Measurements from ENCODE around the gene CFAP221. TPM values are rescaled to one million over a fixed set of nuclear protein-coding genes. Genes with fewer than 3 reads are reported as not detected.

The CFAP221 gene
- total and polyA plus RNA-seq, 10 of the 15 experiments (the other 5 are each of a cell fraction or from before 2014, with no cell fraction given), result not detected

DNA sequence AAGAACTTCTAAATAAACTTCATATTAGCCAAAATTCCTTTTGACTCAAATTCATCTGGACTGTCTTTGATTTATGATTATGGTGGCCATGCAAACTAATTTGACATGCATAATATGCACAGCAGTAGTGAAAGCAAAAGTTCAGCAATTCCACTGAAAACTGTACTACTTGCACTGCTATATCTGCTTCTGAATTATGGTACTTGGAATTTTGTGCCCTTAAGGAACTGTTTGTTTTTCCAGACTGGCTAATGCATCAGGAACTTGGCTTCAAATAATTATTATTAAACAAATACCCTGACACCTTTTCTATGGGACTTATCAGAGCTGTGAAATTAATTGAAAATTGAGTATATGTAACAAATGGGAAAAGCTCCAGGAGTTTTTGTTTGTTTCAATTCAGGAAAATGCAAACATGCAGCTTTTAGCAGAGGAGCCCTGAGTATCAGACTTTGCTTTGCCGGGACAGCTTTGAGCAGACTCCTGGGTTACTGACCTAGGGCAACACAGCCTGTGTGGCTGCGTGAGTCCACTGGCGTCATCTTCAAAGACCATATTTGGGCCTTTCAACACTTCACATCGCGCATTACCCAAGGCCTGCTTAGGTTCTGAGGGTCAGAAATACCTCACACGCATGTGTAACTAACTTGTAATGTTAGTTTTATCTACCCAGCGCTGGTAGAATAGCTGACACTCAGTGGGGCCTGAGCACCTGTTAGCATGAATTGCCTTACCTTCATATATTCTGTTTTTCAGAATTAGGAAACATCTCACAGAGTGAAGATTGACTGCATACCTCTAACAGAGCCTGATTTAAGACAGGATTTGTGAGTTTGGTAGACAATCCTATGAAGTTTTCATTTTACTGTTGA is 35.4 kb downstream of the CFAP221 start:
- in situ Hi-C loops (cut with MboI), result no loop called here
- Histone ChIP-seq H3K27me3 (replicated peaks in 1 of 2; ENCODE audit: control insufficient read depth in 2 of 2, insufficient read depth in 2 of 2, low read length in 1 of 2) (peaks cover 0 to 3% of the 10 kb centered on the region in 2 experiments; a peak in 1 of 4 replicates), H2AFZ (ENCODE audit: control insufficient read depth, low read depth, low read length) (no peak overlapping the region), H3K4me3 (no peak overlapping the region), H3K9ac (ENCODE audit: control insufficient read depth, insufficient read depth, low read length) (no peak overlapping the region), H3K4me2 (ENCODE audit: control insufficient read depth, insufficient read depth) (no peak overlapping the region), H3K27ac (ENCODE audit: control insufficient read depth, insufficient read depth) (no peak overlapping the region), H3K9me3 (replicated peaks; ENCODE audit: control insufficient read depth, insufficient read depth, low read length) (no peaks in the 10 kb centered on the region; the same call in 1 of the 3 replicates), H3K4me1 (ENCODE audit: control insufficient read depth, insufficient read depth, low read length) (no peaks in the 10 kb centered on the region), H3K36me3 (ENCODE audit: control insufficient read depth in 2 of 2, insufficient read depth in 2 of 2, low read length in 1 of 2) (no peaks in the 10 kb centered on the region), H4K20me1 (ENCODE audit: control insufficient read depth, insufficient read depth) (no peaks in the 10 kb centered on the region), H3K79me2 (ENCODE audit: control insufficient read depth, insufficient read depth, low read length) (no peaks in the 10 kb centered on the region)
- WGBS (ENCODE audit: insufficient coverage, insufficient replicate concordance, low lambda C conversion rate, missing lambda C conversion rate), result 44% methylated on average over 7 of the region's 7 CpGs
- no peak for TF ChIP-seq RCOR1 (conservative IDR thresholded peaks at IDR 0.05; ENCODE audit: low read depth, low read length)
- TF ChIP-seq SREBF1 (IDR thresholded peaks at IDR 0.05; ENCODE audit: low read length), result no peak
- no peak for TF ChIP-seq CHD2 (IDR thresholded peaks at IDR 0.05; ENCODE audit: borderline replicate concordance, low read depth, low read length)
- no peak for TF ChIP-seq CBFB (IDR thresholded peaks at IDR 0.05; ENCODE audit: low read depth)
- no peak for TF ChIP-seq MTA3 (IDR thresholded peaks at IDR 0.05; ENCODE audit: borderline replicate concordance, low read length)
- TF ChIP-seq, protein P1, sequence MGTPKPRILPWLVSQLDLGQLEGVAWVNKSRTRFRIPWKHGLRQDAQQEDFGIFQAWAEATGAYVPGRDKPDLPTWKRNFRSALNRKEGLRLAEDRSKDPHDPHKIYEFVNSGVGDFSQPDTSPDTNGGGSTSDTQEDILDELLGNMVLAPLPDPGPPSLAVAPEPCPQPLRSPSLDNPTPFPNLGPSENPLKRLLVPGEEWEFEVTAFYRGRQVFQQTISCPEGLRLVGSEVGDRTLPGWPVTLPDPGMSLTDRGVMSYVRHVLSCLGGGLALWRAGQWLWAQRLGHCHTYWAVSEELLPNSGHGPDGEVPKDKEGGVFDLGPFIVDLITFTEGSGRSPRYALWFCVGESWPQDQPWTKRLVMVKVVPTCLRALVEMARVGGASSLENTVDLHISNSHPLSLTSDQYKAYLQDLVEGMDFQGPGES (IDR thresholded peaks at IDR 0.05), result no peak
- no peak for TF ChIP-seq ZSCAN29 (IDR thresholded peaks at IDR 0.05)
- no peak for TF ChIP-seq HDAC6 (IDR thresholded peaks at IDR 0.05; ENCODE audit: unreplicated experiment)
- no peak for TF ChIP-seq TCF7 (IDR thresholded peaks at IDR 0.05; ENCODE audit: borderline replicate concordance)
- TF ChIP-seq EP300 (IDR thresholded peaks at IDR 0.05; ENCODE audit: borderline replicate concordance in 1 of 2, control insufficient read depth in 1 of 2, low read depth in 2 of 2, low read length in 2 of 2), result no peak
- no peak for TF ChIP-seq BCL11A (IDR thresholded peaks at IDR 0.05; ENCODE audit: low read depth, low read length)
- TF ChIP-seq SMAD5 (IDR thresholded peaks at IDR 0.05; ENCODE audit: low read depth), result no peak
- TF ChIP-seq JUND (IDR thresholded peaks at IDR 0.05; ENCODE audit: low read depth, low read length), result no peak
- no peak for TF ChIP-seq NFIC (IDR thresholded peaks at IDR 0.05; ENCODE audit: low read depth, low read length)
- BruUV-seq (replicated peaks), result no TSS peak
- CTCF ChIA-PET, result no interaction called here
- FAIRE-seq (no peak), DNase-seq (ENCODE audit: low read depth, low spot score) (no peak), ATAC-seq (no peak)
- intact Hi-C loops (cut with micrococcal nuclease; ENCODE audit: unreplicated experiment), result no loop called here
- RAD21 ChIA-PET (ENCODE audit: unreplicated experiment), result no interaction called here
- POLR2A ChIA-PET, result no interaction called here
- SMC1A ChIA-PET (ENCODE audit: uncharacterized antibody, unreplicated experiment), result no interaction called here
